ENCODE data around the gene SLC6A12.

- TF ChIP-seq POLR2AphosphoS5 (IDR thresholded peaks at IDR 0.05): no peak
- TF ChIP-seq CTCF (IDR thresholded peaks at IDR 0.05): peak; percentile 41 to 81 (median 60)
- no peak for TF ChIP-seq EP300 (IDR thresholded peaks at IDR 0.05; ENCODE audit: low read depth)
- no peak for TF ChIP-seq POLR2A (IDR thresholded peaks at IDR 0.05)
These were observed 24.9 kb downstream of the SLC6A12 start for GRCh38 chr12:188910-189621.
